ENCODE measurements around the gene ENOPH1.
"Not testable (repeated sequence)": the region's sequence is repeated elsewhere in the genome, so short reads cannot be mapped to it uniquely, and the experiment has no call there.

The ENOPH1 gene

GRCh38 chr4:82469791-82470345 lies 39.5 kb downstream of the ENOPH1 start:
- DNase-seq (ENCODE audit: low read depth), result no peak

- DNase-seq (ENCODE audit: low read depth), result not testable (repeated sequence)
Measured at GRCh38 chr4:82473080-82473479, 42.7 kb downstream of the ENOPH1 start.

- DNase-seq (ENCODE audit: low read depth), result no peak
Measured at GRCh38 chr4:82473621-82474164, 43.3 kb downstream of the ENOPH1 start.

GRCh38 chr4:82475931-82476330 lies 45.5 kb downstream of the ENOPH1 start:
- DNase-seq (ENCODE audit: low read depth), result not testable (repeated sequence)

- not testable (repeated sequence) for DNase-seq (ENCODE audit: low read depth)
Measured at GRCh38 chr4:82477469-82477868, 47.1 kb downstream of the ENOPH1 start.

GRCh38 chr4:82479562-82479961 lies 49.2 kb downstream of the ENOPH1 start:
- no peak for DNase-seq (ENCODE audit: low read depth)

GRCh38 chr4:82480771-82481505 lies 50.5 kb downstream of the ENOPH1 start:
- no peak for DNase-seq (ENCODE audit: low read depth)

- DNase-seq (ENCODE audit: low read depth), result no peak
Measured at GRCh38 chr4:82481506-82481840, 51.1 kb downstream of the ENOPH1 start.

- no peak for DNase-seq (ENCODE audit: low read depth)
Measured at GRCh38 chr4:82482387-82482786, 52.0 kb downstream of the ENOPH1 start.

GRCh38 chr4:82484996-82485783 lies 54.8 kb downstream of the ENOPH1 start:
- DNase-seq (ENCODE audit: low read depth), result no peak

GRCh38 chr4:82489076-82489475 lies 58.7 kb downstream of the ENOPH1 start:
- DNase-seq (ENCODE audit: low read depth), result no peak

- no peak for DNase-seq (ENCODE audit: low read depth)
Measured at GRCh38 chr4:82489987-82490386, 59.6 kb downstream of the ENOPH1 start.

GRCh38 chr4:82491251-82491960 lies 61.0 kb downstream of the ENOPH1 start:
- DNase-seq (ENCODE audit: low read depth), result no peak

- no peak for DNase-seq (ENCODE audit: low read depth)
Measured at GRCh38 chr4:82493721-82494425, 63.5 kb downstream of the ENOPH1 start.

- DNase-seq (ENCODE audit: low read depth), result no peak
Measured at GRCh38 chr4:82495666-82496065, 65.3 kb downstream of the ENOPH1 start.

GRCh38 chr4:82496349-82496748 lies 66.0 kb downstream of the ENOPH1 start:
- no peak for DNase-seq (ENCODE audit: low read depth)

- no peak for DNase-seq (ENCODE audit: low read depth)
Measured at GRCh38 chr4:82499738-82500434, 69.5 kb downstream of the ENOPH1 start.

GRCh38 chr4:82500435-82501153 lies 70.2 kb downstream of the ENOPH1 start:
- DNase-seq (ENCODE audit: low read depth), result no peak

- DNase-seq (ENCODE audit: low read depth), result no peak
Measured at GRCh38 chr4:82501154-82501442, 70.7 kb downstream of the ENOPH1 start.

- DNase-seq (ENCODE audit: low read depth), result no peak
Measured at GRCh38 chr4:82508011-82508410, 77.6 kb downstream of the ENOPH1 start.
